ENCODE data around the gene BAG5. TPM values are rescaled to one million over a fixed set of nuclear protein-coding genes. Genes with fewer than 3 reads are reported as not detected.

Gene BAG5
- total and polyA plus RNA-seq, 2 of the 4 experiments (the other 2 are of a cell fraction), result 6.7 to 22.2 TPM

GRCh38 chr14:103562429-103563225 is at the start of gene BAG5, which contains the start of gene COA8 (continued):
- TF ChIP-seq NFE2L2 (IDR thresholded peaks at IDR 0.05; ENCODE audit: low read depth, low read length) (no peak), USF2 (IDR thresholded peaks at IDR 0.05; ENCODE audit: low read depth, low read length) (no peak), RAD21 (IDR thresholded peaks at IDR 0.05; ENCODE audit: low read length) (no peak)

DNA sequence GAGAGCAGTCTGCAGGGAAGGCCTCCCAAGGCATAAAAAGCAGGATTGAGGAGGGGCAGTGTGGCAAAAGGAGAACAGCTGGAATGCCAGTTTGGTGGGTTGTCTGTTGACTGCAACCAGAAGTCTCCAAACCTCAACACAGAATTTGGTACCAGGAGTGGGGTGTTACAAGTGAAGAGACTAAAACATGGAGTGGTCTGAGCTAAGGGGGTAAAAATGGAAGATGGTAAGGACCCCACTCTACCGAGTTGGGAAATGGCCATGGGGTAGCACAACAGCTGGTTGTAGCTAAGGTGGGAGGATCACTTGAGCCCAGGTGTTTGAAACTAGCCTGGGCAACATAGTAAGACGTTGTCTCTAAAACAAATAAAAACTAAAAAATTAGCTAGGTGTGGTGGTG is 48.8 kb upstream of the BAG5 start:
- Histone ChIP-seq H2AFZ (replicated peaks; ENCODE audit: low read length, poor library complexity) (no peak overlapping the region), H3K23ac (ENCODE audit: low read depth, low read length) (no peak overlapping the region), H3K56ac (ENCODE audit: extremely low read depth, insufficient read depth, low read length) (no peak overlapping the region), H2BK20ac (ENCODE audit: low read depth, low read length) (no peak overlapping the region), H3K4ac (ENCODE audit: low read depth, low read length) (no peak overlapping the region), H3K4me2 (ENCODE audit: low read depth, low read length) (no peak overlapping the region), H3K18ac (ENCODE audit: low read depth, low read length) (no peak overlapping the region), H2BK120ac (ENCODE audit: low read depth, low read length) (no peak overlapping the region), H3K4me1 (ENCODE audit: control insufficient read depth, insufficient read depth, low read length) (peaks cover 9% of the 10 kb centered on the region; the same call in 1 of the 2 replicates), H4K91ac (ENCODE audit: insufficient read depth, low read depth, low read length) (no peak overlapping the region), H4K5ac (ENCODE audit: low read depth, low read length) (no peak overlapping the region), H3K4me3 (ENCODE audit: insufficient read depth, low read depth, low read length) (no peak overlapping the region), H2AK9ac (replicated peaks; ENCODE audit: low read depth, low read length, poor library complexity) (no peak overlapping the region), H4K20me1 (ENCODE audit: insufficient read depth, low read length) (peaks cover 17% of the 10 kb centered on the region), H3K9ac (ENCODE audit: low read depth, low read length) (no peak overlapping the region), H3K9me1 (ENCODE audit: insufficient read depth, low read length) (peaks cover 8% of the 10 kb centered on the region; the same call in 1 of the 2 replicates), H4K8ac (ENCODE audit: low read depth in 2 of 2, low read length in 2 of 2) (no peak overlapping the region), H2AK5ac (ENCODE audit: low read depth, low read length) (no peak overlapping the region), H3K27ac (ENCODE audit: insufficient read depth, low read length) (no peak overlapping the region), H2BK15ac (ENCODE audit: low read depth, low read length) (no peak overlapping the region), H3K14ac (replicated peaks; ENCODE audit: low read depth, low read length) (no peak overlapping the region), H3K27me3 (ENCODE audit: control insufficient read depth, insufficient read depth, low read length) (no peaks in the 10 kb centered on the region; the same call in 1 of the 2 replicates), H3K36me3 (ENCODE audit: control insufficient read depth, insufficient read depth, low read length) (no peaks in the 10 kb centered on the region), H3K9me3 (ENCODE audit: control insufficient read depth, insufficient read depth, low read length) (peaks cover 6% of the 10 kb centered on the region), H3K79me1 (ENCODE audit: low read depth in 1 of 2, low read length in 2 of 2) (no peaks in the 10 kb centered on the region), H2BK5ac (ENCODE audit: low read depth, low read length, poor library complexity, severe bottlenecking) (no peak overlapping the region)
- BruUV-seq (replicated peaks), result no TSS peak
- CTCF ChIA-PET, result no interaction called here
- DNase-seq, result no peak
- TF ChIP-seq MAFK (IDR thresholded peaks at IDR 0.05; ENCODE audit: low read depth, low read length) (no peak), CHD1 (IDR thresholded peaks at IDR 0.05; ENCODE audit: low read depth, low read length) (no peak), POLR2A (IDR thresholded peaks at IDR 0.05; ENCODE audit: low read depth, low read length) (no peak), NFE2L2 (IDR thresholded peaks at IDR 0.05; ENCODE audit: low read depth, low read length) (no peak), BHLHE40 (IDR thresholded peaks at IDR 0.05; ENCODE audit: low read depth, low read length) (no peak), ELK1 (IDR thresholded peaks at IDR 0.05; ENCODE audit: borderline replicate concordance, low read depth, low read length) (no peak), RFX5 (IDR thresholded peaks at IDR 0.05; ENCODE audit: low read depth, low read length) (no peak)
- intact Hi-C loops (cut with micrococcal nuclease) (no loop called here), dilution Hi-C loops (cut with HindIII; ENCODE audit: low sequenced_read_pairs, unreplicated experiment) (no loop called here), in situ Hi-C loops (cut with MboI; ENCODE audit: low sequenced_read_pairs) (no loop called here)
- no peak for ATAC-seq (ENCODE audit: low read depth)
- 100% methylated on average over 1 of the region's 2 CpGs; no CpG with 5 or more reads in 1 of the 2 experiments for WGBS, 2 experiments (ENCODE audit: extremely low coverage in 2 of 2, insufficient read length in 1 of 2)
- POLR2A ChIA-PET (ENCODE audit: unreplicated experiment), result no interaction called here
